ENCODE data around the gene IP6K1.
A peak's percentile ranks its signal among the peaks of the same experiment; 100 is the strongest.
"Not testable (repeated sequence)": the region's sequence is repeated elsewhere in the genome, so short reads cannot be mapped to it uniquely, and the experiment has no call there.

The IP6K1 gene

DNA sequence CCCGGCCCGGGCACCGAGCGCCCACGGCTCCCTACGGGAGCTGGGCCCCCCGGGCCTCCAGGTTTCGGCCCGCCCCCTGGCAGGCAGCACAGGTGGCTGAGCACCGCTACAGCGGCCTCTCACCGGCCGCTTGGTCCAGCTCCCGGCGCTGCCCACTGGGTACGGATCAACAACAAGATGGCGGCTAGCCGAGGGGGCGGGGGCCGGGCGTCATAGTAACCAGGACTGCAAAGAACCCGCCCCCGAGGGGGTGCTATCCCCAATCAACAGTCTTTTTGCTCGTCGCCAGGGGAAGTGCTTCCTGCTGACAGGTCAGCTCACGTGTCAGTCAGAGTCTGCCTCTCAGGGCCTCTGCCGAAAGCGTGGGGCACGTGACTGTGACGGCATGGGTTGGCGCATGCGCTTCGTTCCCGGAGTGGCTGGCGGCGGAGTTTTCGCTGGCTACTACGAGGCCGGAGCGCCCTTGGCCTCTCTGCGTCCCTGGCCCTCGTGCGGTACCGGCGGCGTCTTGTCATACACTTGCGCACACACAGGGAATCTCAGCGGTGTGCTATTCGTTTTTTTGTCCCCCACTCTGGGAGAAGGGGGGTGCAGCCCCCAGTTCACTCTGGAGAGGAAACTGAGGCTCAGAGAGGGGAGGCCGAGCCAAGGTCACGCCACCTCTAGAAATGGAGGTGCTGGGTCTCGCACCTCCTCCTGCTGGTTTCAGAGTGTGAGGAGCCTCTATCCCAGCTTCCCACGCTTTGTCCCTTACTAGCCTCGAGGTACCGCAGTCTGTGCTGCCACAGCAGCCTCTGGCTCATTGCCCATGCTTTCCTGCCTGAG lies at the start of gene IP6K1:
Gene IP6K1, minus strand, starts transcription at position 186 of the 825 bp plus-strand sequence. CDS start 38,502 bp downstream, outside the sequence.
- peak; percentile 100 for DNase-seq (ENCODE audit: low spot score)

DNA sequence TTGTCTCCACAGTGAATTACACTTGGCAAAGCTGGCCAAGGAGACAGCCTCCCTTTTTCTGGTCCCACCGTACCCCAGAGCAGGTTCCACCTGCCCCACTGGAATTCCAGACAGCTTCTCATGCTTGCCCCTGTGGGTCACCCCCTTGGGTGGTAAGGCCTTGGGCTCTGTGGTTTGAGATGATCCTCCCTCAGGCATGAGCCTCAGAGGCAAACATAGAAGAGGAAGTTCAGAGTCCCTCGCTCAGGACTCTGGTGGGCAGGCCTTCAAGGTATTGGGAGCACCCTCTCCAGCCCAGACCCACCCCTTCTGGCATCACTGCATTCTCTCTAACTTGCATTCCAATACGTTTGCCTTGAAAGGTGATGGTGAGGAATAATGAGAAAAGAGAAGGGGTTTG lies 45.0 kb upstream of the IP6K1 start:
- no peak for DNase-seq (ENCODE audit: low spot score)

DNA sequence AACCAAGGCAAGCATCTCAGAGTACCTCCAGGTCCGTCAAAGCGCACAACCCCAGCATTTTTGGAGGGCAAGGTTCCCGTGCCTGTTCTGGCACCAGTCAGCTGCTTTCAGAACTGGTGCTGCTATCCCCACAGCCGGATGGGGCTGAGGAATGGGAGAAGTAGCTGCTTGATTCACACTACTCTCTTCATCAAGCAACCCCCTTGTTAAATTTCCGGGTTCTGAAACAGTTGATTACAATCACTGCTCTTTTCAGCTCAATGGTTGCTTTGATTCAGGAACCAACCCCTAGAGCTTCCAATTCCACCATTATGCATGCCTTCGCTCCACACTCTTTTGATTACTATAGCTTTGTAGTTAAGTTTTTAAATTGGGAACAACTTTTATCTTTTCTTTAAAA lies 39.7 kb upstream of the IP6K1 start:
- DNase-seq (ENCODE audit: low spot score), result no peak

DNA sequence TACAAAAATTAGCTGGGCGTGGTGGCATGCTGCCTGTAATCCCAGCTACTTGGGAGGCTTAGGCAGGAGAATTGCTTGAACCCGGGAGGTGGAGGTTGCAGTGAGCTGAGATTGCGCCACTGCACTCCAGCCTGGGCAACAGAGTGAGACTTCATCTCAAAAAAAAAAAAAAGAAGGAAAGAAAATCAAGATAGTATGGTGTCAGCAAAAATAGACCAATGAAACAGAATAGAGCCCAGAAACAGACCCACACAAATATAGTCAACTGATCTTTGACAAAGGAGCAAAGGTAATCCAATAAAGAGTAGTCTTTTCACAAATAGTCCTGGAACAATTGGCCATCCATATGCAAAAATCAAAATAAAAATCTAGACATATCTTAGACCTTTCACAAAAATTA lies 36.8 kb upstream of the IP6K1 start:
- DNase-seq (ENCODE audit: low spot score), result not testable (repeated sequence)

DNA sequence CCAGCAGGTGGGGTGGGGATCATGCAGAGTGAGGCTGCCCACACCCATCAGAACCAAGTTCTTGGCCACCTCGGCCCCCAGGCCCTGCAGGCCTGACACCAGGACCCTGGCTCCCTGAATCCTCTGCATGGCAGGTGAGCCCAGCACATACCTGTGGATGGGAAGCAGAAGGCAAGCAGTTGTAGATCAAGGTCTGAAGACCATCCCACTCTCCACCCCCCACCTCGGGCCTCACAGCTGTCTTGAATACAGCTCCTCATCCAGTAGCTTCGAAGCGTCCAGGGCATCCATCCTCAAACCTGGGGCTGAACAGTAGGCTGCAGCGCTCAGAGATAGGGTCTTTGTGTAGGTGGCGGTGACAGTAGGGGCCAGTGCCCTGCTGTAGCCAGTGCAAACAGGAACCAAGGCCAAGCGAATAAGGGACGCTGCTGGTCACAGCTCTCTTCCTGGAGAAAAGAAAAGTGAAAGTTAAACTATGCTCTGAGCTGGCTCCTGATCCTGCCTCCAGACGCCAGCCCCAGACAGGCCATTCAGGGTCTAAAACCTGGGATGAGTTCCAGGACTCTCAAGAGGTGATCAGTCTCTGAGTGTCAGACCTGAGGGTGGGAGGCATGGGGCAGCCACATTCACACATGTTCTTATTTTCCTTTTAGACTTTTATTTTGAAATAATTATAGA lies 27.3 kb upstream of the IP6K1 start, which contains the start of gene UBA7:
Gene UBA7, minus strand, starts transcription at position 457 of the 678 bp plus-strand sequence. Its CDS starts 166 bp downstream, at position 291.
- DNase-seq (ENCODE audit: low spot score), result peak; percentile 48

DNA sequence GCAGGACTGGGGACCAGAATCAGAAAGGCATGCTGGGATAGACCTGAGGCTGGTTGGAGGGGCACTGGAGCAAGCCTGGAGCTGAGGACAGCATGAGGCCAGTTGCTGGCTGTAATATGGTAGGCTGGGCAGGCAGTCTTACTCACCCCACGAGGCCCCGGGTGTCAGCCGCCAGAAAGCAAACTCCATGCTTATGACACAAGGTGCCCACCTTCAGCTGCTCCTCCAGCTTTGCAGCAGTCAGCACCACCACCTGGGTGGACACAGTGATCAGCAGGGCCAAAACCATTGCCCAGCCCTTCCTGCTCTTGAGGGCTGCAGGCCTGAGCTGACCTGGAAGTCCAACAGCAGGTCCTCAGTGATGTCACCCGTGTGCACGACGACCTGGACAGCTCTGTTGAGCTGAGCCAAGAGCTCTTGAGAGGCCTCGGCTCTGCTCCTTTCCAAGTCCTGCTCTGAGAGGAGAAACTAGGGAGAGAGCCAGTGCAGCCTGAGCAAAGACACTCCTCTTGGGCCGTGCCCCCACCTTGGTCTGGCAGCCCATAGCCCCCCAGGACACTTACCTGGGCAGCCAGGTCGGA lies 26.7 kb upstream of the IP6K1 start:
- no peak for DNase-seq (ENCODE audit: low spot score)

DNA sequence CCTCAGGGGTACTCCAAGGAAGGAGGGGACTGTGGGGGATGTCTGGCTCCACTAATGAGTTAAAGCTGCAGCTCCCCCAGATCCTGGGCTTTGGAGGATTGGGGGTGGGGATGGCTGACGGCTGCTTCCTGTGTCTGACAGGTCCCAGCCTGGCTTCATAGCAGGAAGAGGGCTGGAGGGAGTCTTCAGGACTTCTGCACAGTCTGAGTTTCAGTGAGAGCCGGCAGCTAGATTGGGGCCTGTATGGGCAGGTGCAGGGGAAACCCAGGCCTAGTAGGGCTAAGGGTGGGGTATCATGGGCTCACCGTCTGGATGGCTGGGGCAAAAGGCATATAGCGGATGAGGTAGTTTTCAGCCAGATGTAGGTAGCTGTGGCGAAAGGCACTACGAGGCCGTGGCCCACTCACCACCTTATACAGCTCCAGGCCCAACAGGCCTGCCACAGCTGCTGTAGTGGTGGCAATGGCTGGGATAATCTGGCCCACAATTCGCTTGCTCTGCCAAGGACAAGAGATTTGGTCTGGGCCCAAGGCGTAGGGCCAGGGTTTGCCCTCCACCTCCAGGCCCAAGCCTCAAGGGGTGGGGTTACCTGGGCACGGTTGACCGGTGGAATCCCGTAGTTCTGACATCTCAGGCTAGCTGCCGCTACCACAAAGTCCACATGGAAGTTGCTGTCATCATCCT lies 21.2 kb upstream of the IP6K1 start:
- DNase-seq (ENCODE audit: low spot score), result no peak

DNA sequence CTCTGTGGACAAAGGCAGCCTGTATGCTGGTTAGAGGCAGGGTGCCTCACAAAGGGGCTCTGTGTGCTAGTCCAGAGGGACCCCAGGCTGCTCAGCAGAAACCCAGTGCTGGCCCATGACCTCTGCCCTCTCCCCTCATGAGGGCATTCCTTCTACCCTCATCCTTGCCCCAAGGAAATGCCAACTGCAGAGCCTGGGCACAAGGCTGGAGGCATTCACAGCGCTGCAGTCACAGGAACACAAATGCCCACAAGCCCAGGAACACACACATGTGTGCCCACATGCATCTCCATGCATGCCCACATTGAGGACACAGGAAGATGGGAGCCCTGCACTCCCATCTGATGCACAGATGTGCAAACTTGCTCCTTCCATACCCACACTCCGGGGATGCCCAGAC lies 20.5 kb upstream of the IP6K1 start:
- DNase-seq (ENCODE audit: low spot score), result no peak

DNA sequence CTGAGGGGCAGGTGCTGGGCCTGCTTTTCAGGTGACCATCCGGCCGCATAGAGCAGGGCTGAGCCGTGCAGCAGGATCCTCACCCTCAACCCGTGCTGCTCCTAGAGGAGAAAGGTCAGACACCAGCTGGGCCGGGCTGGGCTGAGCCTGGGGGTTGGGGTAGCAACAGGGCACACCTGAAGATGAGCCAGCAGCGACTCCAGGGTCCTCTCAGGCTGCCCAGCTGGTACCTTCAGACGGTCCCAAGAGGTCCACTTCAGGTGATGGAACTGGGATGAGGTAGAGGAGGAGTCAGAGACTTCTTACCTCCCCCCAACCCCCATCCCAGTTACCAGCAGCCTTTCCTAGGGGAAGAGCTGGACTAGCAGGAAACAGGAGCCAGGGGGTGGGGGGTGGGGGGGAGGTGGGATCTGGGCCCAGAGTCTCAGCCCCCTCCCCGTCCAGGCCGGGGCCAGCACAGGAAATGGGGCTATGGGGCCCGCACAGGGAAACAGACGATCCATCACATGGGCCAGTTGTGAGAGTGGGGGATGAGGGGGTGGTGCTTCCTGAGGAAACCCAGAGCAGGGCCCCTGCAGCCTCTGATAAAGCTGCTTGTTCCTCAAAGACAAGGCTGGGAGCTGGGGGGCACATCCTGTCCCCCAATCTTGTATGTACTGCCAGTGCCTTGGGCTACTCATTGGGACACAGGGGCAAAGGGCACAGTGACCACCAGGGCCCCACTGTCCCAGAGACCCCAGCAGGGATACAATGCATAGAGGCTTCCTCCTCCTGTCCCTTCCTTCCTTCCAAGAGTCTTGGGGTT lies 19.8 kb upstream of the IP6K1 start:
- no peak for DNase-seq (ENCODE audit: low spot score)

DNA sequence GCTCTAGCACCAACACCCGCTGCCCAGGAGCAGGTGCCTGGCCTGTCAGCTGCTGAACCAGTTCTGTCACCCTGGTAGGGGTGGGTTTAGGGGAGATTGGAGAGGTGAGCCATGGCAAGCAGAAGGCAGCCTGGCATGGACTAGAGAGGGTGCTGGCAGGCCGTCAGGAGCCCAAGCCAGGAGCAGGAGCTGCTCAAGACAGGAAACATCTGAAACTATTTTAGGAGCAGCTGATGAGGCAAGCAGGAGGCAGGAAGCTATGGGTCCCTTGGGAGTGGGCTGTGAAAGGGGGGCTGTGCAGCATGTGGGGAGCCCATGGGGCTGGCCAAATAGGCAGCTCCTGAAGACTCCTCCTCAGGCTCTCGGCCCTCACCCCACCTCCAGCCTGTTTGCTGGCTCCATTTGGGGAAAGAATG lies 19.0 kb upstream of the IP6K1 start:
- no peak for DNase-seq (ENCODE audit: low spot score)

DNA sequence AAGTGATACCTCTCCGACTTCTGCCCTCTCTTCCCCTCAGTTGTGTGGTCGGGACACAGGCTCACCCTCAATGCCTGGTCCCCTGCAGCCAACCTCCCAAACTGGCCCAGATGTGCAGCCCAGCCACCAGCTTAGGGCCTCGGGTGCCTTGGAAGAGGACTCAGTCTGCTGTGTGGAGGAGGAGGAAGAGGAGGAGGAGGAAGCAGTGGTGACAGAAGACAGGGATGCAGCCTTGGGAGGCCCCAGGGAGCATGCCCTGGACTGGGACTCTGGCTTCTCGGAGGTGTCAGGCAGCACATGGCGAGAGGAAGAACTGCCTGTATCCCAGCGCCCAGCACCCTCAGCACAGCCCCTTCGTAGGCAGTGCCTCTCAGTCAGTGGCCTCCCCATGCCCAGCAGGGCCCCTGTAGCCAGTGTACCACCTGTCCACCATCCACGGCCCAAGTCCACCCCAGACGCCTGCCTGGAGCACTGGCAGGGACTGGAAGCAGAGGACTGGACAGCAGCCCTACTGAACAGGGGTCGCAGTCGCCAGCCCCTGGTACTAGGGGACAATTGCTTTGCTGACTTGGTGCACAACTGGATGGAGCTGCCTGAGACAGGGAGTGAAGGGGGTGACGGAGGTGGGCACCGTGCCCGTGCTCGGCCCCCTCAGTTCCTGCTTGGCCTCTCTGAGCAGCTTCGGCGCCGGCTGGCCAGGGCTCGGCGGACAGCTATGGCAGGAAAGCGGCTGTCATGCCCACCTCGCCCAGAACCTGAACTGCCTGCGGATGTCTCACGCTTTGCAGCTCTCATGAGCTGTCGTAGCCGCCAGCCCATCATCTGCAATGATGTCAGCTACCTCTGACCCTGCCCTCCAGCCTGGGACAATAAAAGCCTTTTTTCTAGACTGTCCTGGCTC lies 18.0 kb upstream of the IP6K1 start:
- DNase-seq (ENCODE audit: low spot score), result no peak

DNA sequence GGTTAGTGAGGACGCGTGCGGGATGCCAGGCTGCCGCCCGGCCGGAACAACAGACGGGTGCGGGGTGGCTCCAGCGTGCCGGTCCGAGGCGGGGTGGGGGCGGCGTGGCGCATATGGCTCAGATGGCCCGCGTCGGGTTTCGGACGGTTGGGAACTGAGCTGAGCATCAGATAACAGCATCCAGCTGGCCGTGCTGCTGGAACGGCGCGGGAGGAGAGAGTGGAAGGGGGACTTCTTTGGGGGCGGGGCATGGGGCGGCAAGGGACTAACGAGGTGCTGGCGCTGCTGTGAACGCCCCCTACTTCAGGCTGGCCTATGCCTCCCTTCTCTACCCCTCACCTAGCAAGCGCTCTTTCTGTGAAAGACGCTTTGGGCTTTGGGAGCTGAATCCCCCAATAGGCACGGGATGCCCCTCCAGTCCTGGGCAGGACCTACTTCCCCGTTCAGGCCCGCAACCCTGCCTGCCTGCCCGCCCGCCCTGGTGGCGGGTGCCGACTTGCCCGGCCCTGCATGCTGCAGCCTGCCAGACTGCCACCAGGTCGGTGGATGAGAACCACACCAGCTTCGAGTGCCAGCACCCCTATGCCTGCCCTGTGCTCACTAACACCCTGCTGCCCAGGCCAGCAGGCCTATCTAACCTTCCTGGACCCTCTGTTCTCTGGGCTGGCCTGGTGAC lies 17.3 kb upstream of the IP6K1 start:
- DNase-seq (ENCODE audit: low spot score), result peak; percentile 23

DNA sequence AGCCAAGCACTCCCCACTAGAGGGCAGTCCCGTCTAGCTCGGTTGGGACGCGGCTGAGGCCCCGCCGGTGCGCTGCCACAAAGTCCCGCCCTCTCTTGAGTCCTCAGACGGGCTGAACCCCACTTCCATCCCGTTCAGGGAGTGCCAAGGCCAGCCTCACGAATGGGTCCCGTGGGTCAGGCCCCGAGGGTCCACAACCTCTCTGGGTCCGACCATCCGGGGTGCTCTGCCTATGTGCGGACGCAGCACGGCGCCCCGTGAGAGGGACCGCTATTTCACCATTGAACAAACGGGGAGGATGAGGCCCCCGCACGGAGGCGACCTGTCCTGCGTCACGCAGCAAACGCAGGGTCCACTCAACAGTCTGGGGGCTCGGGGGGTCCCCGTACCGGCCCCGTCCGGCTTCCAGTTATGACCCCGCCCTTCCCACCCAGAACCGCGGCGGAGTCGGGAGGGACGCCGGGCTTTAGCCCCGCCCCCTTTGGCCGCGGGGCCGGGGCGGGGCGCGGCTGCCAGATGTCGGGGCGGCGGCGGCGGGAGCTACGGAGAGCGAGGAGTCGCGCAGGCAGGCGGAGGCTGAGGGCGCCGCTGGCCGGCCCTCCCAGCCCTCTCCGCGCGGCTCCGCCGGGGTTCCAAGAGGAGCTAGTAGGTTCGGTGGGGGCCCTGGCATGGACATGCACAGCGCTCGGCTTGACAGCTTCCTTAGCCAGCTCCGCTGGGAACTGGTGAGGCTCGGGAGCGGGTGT lies 16.6 kb upstream of the IP6K1 start, which contains the start of gene INKA1:
Gene INKA1, plus strand, starts transcription at position 543 of the 746 bp plus-strand sequence. Its CDS starts 132 bp downstream, at position 675.
- DNase-seq (ENCODE audit: low spot score), result peak; percentile 88

DNA sequence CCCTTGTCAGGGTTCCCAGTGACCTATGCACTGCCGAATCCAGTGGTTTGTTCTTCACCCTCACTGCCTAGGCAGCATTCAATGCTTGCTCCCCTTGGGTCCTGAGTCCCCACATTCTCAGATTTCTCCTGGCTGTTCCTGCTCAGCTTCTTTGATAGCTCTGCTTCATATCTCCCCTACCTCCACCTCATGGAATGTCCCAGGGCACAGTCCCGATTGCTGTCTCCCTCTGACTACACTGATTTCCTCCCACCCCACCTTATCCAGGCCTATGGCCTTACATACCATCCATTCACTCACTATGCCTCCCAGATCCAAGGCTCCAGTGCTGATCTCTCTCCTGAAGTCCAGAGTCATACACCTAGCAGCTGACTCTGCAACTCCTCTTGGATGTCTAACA lies 14.8 kb upstream of the IP6K1 start:
- no peak for DNase-seq (ENCODE audit: low spot score)

DNA sequence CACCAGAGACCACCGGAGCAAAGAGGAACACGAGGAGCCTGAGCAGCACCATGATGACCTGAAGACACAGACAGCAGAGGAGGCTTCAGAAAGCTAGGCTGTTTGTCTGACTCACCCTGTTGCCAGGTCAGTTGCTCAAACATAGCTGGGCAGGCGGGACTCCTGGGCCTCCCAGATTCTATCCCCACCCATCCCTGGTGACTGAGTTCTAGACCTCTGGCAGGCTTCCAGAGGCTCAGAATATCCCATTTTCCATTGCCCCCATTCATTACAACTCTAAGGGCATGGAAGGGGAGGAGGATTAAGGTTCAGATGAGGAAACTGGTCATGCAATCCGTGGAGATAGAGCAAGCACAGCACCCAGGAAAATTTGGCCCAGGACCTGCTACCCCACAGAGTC lies 13.4 kb upstream of the IP6K1 start, which contains the start of gene CDHR4:
Gene CDHR4, minus strand, starts transcription at position 113 of the 400 bp plus-strand sequence. Its CDS starts 61 bp downstream, at position 52.
- no peak for DNase-seq (ENCODE audit: low spot score)

DNA sequence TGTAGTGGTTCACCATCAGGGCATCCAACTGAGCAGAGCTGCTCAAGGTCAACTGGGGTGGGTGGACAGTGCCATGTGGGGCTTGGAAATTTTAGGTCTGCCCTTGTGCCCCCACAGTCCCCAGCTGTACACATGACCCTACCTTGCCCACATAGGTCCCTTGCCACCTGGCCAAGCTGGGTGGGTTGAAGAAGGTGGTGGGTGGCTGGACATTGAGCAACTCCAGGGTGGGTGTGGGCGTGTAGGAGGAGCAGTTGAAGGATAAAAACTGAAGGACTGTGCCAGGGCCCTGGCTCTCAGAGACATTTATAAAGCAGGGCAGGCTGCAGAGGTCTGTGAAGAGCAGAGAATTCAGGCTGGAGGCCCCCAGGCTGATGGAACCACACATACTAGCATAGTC lies 12.8 kb upstream of the IP6K1 start:
- no peak for DNase-seq (ENCODE audit: low spot score)

DNA sequence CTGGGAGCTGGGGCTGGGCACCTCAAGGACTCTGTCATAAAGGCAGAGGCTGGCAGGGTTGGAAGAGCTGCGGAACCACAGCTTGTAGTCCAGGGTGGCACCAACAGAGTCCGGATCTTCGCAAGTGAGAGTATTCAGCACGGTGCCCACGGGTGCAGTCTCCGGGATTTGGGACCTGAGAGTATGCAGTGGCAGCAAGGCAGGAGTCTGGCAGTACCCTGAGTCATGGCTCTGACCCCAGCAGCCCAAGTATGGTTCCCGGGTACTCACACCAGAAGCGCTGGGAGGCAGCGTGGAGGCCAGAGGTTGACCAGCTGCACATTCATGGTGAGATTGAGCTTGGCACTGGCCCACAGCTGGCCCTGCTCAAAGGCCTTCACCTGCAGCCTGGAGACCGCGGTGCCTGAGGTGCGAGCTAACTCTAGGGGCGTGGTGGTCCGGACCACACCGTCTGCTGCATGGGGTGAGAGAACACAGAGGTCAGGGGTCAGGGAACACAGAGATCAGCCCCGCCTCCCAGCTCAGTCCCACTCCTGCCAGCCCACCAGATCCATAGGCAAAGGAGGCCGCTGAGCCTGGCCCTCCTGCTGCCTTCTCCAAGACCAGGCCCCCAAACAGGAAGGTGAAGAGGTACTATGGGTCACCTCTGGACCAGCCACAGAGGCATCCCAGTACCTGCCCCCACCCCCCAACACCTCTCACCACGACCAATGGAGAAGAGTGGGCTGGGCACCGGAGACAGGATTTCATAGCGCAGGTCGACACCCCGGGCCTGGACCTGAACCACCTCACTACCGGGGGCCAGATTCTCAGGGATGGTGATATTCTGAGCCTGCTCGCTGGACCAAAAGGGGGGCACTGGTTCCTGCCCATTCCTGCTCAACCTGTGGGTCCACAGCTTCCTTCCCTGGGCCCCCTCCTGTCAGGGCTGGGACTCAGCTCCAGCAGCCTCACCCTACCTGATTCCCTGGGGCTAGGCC lies 8.9 kb upstream of the IP6K1 start:
- no peak for DNase-seq (ENCODE audit: low spot score)

DNA sequence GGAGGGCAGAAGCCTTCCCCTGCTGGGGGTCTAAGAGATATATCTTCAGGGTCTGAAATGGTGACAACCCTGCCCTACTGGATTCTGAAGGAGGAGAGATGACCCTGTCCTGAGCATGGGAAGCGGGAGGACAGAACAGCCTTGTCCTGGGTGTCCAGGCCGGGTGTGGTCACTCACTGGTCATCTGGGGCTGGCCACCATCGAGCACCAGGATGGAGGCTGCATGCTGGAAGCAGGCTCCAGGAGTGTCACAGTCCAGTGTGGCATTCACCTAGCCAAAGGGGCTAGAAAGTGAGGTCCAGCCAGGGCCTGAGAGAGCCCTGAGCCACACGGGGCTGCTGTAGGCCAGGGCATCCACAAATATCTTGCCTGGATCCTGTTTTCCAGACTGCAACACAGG lies 8.1 kb upstream of the IP6K1 start:
- DNase-seq (ENCODE audit: low spot score), result no peak
